Vagina (tissue), 2 donors: Measurements from ENCODE around the gene MOB3A. TPM values are rescaled to one million over a fixed set of nuclear protein-coding genes. Genes with fewer than 3 reads are reported as not detected.

ENCODE experiments used
- DNase-seq, 2 donors: peaks; one replicate each; pipeline ENCODE4 v3.0.0-alpha.2; 2017; ENCODE audit errors: extremely low spot score in 2 of 2
- H3K27ac ChIP-seq: fragments of 200-600 bp; sonication (generic); one replicate; pipeline ENCODE4 v1.5.1; 2019
- H3K27me3 ChIP-seq: fragments of 200-600 bp; sonication (generic); one replicate; pipeline ENCODE4 v1.5.1; 2019
- H3K36me3 ChIP-seq, 2 donors: fragments of 200-600 bp; sonication (generic); one replicate each; pipeline ENCODE4 v1.5.1; 2017 to 2019
- H3K4me1 ChIP-seq: fragments of 200-600 bp; sonication (generic); one replicate; pipeline ENCODE4 v1.5.1; 2019
- H3K4me3 ChIP-seq, 2 donors: fragments of 200-600 bp; sonication (generic); 1 replicate in 1 of 2; 2 replicates in 1 of 2; pipeline ENCODE4 v1.5.1; 2016 to 2019
- H3K9me3 ChIP-seq: fragments of 200-600 bp; sonication (generic); one replicate; pipeline ENCODE4 v1.5.1; 2019
- CTCF ChIP-seq, 3 experiments: fragments of 450-650 bp in 2 of 3; fragments of 200-600 bp in 1 of 3; sonication (generic) in 1 of 3; IDR thresholded peaks; one replicate each; pipeline ENCODE4 v1.5.1; 2017 to 2019; ENCODE audit warnings: antibody characterized with exemption in 3 of 3, mild to moderate bottlenecking in 2 of 3, moderate library complexity in 2 of 3
- POLR2A ChIP-seq, 2 donors: fragments of 450-650 bp; IDR thresholded peaks; one replicate each; pipeline ENCODE4 v1.6.1; 2017; ENCODE audit warnings: antibody characterized with exemption in 2 of 2, mild to moderate bottlenecking in 2 of 2, moderate library complexity in 2 of 2
- POLR2AphosphoS5 ChIP-seq, 2 donors: sonication (generic); formaldehyde crosslinking; IDR thresholded peaks; one replicate each; pipeline ENCODE4 v1.9.0; 2017; ENCODE audit warnings: antibody characterized with exemption in 2 of 2, mild to moderate bottlenecking in 2 of 2, low read depth in 1 of 2; ENCODE audit not compliant: insufficient read depth in 1 of 2
- intact Hi-C: fragments of 100-400 bp; cut with DNase I; formaldehyde crosslinking; loops from one replicate; pipeline ENCODE4 v1.15.1; 2023
- total RNA-seq: library from RNA; depleted of rRNA; stranded (reverse); fragments of >200 nt; gene quantifications from one replicate; pipeline ENCODE4 v1.2.3, GENCODE V29; 2016

MOB3A gene
- total RNA-seq, result 50.6 TPM

DNA sequence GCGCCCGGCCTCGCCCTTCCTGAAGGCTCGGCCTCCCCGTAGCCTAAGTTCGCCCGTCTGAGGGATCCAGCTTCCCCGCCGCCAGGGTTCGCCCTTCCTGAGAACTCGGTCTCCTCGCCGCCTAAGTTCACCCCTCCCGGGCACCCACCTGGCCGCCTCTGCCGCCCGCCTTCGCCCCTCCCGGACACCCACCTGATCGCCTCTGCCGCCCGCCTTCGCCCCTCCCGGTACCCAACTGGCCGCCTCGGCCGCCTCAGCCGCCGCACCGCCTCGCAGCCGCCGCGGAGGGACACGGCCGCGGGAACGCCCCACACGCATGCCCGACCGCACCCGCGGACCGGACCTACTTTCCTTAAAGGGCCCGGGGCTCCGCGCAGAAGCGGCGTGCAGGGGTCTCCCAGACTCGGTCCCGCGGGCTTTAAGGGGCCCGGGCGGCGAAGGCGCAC is at the start of gene MOB3A:
TSS of gene MOB3A (minus strand) at position 293 of the 446 bp plus-strand sequence. CDS start 17,766 bp downstream, outside the sequence.
- TF ChIP-seq POLR2A (IDR thresholded peaks at IDR 0.05), result peak in 1 of 2 donors; percentile 82
- TF ChIP-seq CTCF (IDR thresholded peaks at IDR 0.05), result peak in 2 of 3 experiments; percentile 12 to 53
- peak in 1 of 2 donors; percentile 78 for TF ChIP-seq POLR2AphosphoS5 (IDR thresholded peaks at IDR 0.05; ENCODE audit: insufficient read depth in 1 of 2, low read depth in 1 of 2)
- Histone ChIP-seq H3K27me3 (no peaks in the 10 kb centered on the region), H3K4me3 (peak within 1 kb of the TSS; percentile 59 to 63), H3K27ac (peak within 1 kb of the TSS; percentile 91), H3K36me3 (peaks cover 0 to 18% of the 10 kb centered on the region in 2 donors), H3K9me3 (no peaks in the 10 kb centered on the region), H3K4me1 (peaks cover 50% of the 10 kb centered on the region)
- DNase-seq, result peak in 1 of 2 donors; percentile 94
- intact Hi-C loops, result no loop called here

GRCh38 chr19:2145831-2146241 is 49.7 kb upstream of the MOB3A start:
- Histone ChIP-seq H3K9me3 (no peaks in the 10 kb centered on the region), H3K27me3 (no peaks in the 10 kb centered on the region), H3K36me3 (no peaks in the 10 kb centered on the region), H3K27ac (no peak overlapping the region), H3K4me1 (peaks cover 51% of the 10 kb centered on the region), H3K4me3 (no peak overlapping the region)
- no peak for DNase-seq
- TF ChIP-seq CTCF (IDR thresholded peaks at IDR 0.05) (no peak), POLR2AphosphoS5 (IDR thresholded peaks at IDR 0.05; ENCODE audit: insufficient read depth in 1 of 2, low read depth in 1 of 2) (no peak), POLR2A (IDR thresholded peaks at IDR 0.05) (no peak)
- intact Hi-C loops, result no loop called here

- H3K4me1 ChIP-seq, result peaks cover 34% of the 10 kb centered on the region
Measured at GRCh38 chr19:2144190-2144589, 48.1 kb upstream of the MOB3A start.

GRCh38 chr19:2142173-2142829 is 46.2 kb upstream of the MOB3A start:
- H3K27me3 ChIP-seq, result no peaks in the 10 kb centered on the region
- H3K4me1 ChIP-seq, result peaks cover 23% of the 10 kb centered on the region
- H3K36me3 ChIP-seq, result peaks cover 0 to 14% of the 10 kb centered on the region in 2 donors
- no peak overlapping the region for H3K27ac ChIP-seq
- H3K9me3 ChIP-seq, result no peaks in the 10 kb centered on the region
- intact Hi-C loops, result no loop called here
- TF ChIP-seq POLR2A (IDR thresholded peaks at IDR 0.05) (no peak), POLR2AphosphoS5 (IDR thresholded peaks at IDR 0.05; ENCODE audit: insufficient read depth in 1 of 2, low read depth in 1 of 2) (no peak), CTCF (IDR thresholded peaks at IDR 0.05) (no peak)
- no peak for DNase-seq
- H3K4me3 ChIP-seq, result no peak overlapping the region

More at GRCh38 chr19:2144190-2144589, 48.1 kb upstream of the MOB3A start:
- no peak overlapping the region for H3K27ac ChIP-seq
- H3K36me3 ChIP-seq, result no peaks in the 10 kb centered on the region
- TF ChIP-seq CTCF (IDR thresholded peaks at IDR 0.05) (no peak), POLR2AphosphoS5 (IDR thresholded peaks at IDR 0.05; ENCODE audit: insufficient read depth in 1 of 2, low read depth in 1 of 2) (no peak), POLR2A (IDR thresholded peaks at IDR 0.05) (no peak)
- intact Hi-C loops, result no loop called here
- H3K27me3 ChIP-seq, result no peaks in the 10 kb centered on the region
- peak in 1 of 2 donors; percentile 77 for DNase-seq
- no peak overlapping the region for H3K4me3 ChIP-seq
- no peaks in the 10 kb centered on the region for H3K9me3 ChIP-seq

- Histone ChIP-seq H3K9me3 (no peaks in the 10 kb centered on the region), H3K27me3 (no peaks in the 10 kb centered on the region), H3K4me1 (peaks cover 9% of the 10 kb centered on the region), H3K4me3 (no peak overlapping the region), H3K36me3 (peaks cover 0 to 34% of the 10 kb centered on the region in 2 donors), H3K27ac (no peak overlapping the region)
- intact Hi-C loops, result no loop called here
- DNase-seq, result no peak
- TF ChIP-seq POLR2A (IDR thresholded peaks at IDR 0.05), result no peak
- no peak for TF ChIP-seq CTCF (IDR thresholded peaks at IDR 0.05)
- TF ChIP-seq POLR2AphosphoS5 (IDR thresholded peaks at IDR 0.05; ENCODE audit: insufficient read depth in 1 of 2, low read depth in 1 of 2), result no peak
Measured at GRCh38 chr19:2140138-2140569, 44.0 kb upstream of the MOB3A start.
